ENCODE data around the gene NUTM2E. TPM values are rescaled to one million over a fixed set of nuclear protein-coding genes. Genes with fewer than 3 reads are reported as not detected.
"Not testable (repeated sequence)": the region's sequence is repeated elsewhere in the genome, so short reads cannot be mapped to it uniquely, and the experiment has no call there.

Gene NUTM2E
- total RNA-seq: not detected

- intact Hi-C loops (cut with DNase I): not testable (repeated sequence)
- peak; percentile 100 for ATAC-seq
- DNase-seq (ENCODE audit: low spot score): peak; percentile 82
Observed at GRCh38 chr10:79826496-79827215, at the start of gene NUTM2E. TSS of gene NUTM2E (plus strand) at chr10:79826739. CDS start at chr10:79841741, 15,002 bp downstream.

- intact Hi-C loops (cut with DNase I); DNase-seq (ENCODE audit: low spot score); ATAC-seq: not testable (repeated sequence)
Observed at GRCh38 chr10:79777997-79778396, 48.5 kb upstream of the NUTM2E start.

- intact Hi-C loops (cut with DNase I): not testable (repeated sequence)
- DNase-seq (ENCODE audit: low spot score): peak; percentile 84
- ATAC-seq: peak; percentile 96
Observed at GRCh38 chr10:79779310-79779938, 47.1 kb upstream of the NUTM2E start.

GRCh38 chr10:79779992-79780391, 46.5 kb upstream of the NUTM2E start:
- ATAC-seq: peak; percentile 21
- DNase-seq (ENCODE audit: low spot score); intact Hi-C loops (cut with DNase I): not testable (repeated sequence)

- DNase-seq (ENCODE audit: low spot score); ATAC-seq; intact Hi-C loops (cut with DNase I): not testable (repeated sequence)
Observed at GRCh38 chr10:79781584-79781983, 45.0 kb upstream of the NUTM2E start.

GRCh38 chr10:79787455-79787952, 39.0 kb upstream of the NUTM2E start:
- DNase-seq (ENCODE audit: low spot score); ATAC-seq; intact Hi-C loops (cut with DNase I): not testable (repeated sequence)

- ATAC-seq; intact Hi-C loops (cut with DNase I); DNase-seq (ENCODE audit: low spot score): not testable (repeated sequence)
Observed at GRCh38 chr10:79789351-79789750, 37.2 kb upstream of the NUTM2E start.

- ATAC-seq; DNase-seq (ENCODE audit: low spot score); intact Hi-C loops (cut with DNase I): not testable (repeated sequence)
Observed at GRCh38 chr10:79791906-79792517, 34.5 kb upstream of the NUTM2E start.

- DNase-seq (ENCODE audit: low spot score); ATAC-seq; intact Hi-C loops (cut with DNase I): not testable (repeated sequence)
Observed at GRCh38 chr10:79799337-79799736, 27.2 kb upstream of the NUTM2E start.

- intact Hi-C loops (cut with DNase I); ATAC-seq; DNase-seq (ENCODE audit: low spot score): not testable (repeated sequence)
Observed at GRCh38 chr10:79805857-79806256, 20.7 kb upstream of the NUTM2E start.

GRCh38 chr10:79811895-79812294, 14.6 kb upstream of the NUTM2E start:
- DNase-seq (ENCODE audit: low spot score); ATAC-seq; intact Hi-C loops (cut with DNase I): not testable (repeated sequence)

- DNase-seq (ENCODE audit: low spot score); ATAC-seq; intact Hi-C loops (cut with DNase I): not testable (repeated sequence)
Observed at GRCh38 chr10:79816290-79816689, 10.2 kb upstream of the NUTM2E start.

- DNase-seq (ENCODE audit: low spot score); intact Hi-C loops (cut with DNase I); ATAC-seq: not testable (repeated sequence)
Observed at GRCh38 chr10:79823387-79823786, 3.2 kb upstream of the NUTM2E start.

GRCh38 chr10:79825587-79826011, 940 bp upstream of the NUTM2E start:
- intact Hi-C loops (cut with DNase I): not testable (repeated sequence)
- DNase-seq (ENCODE audit: low spot score) (peak; percentile 59), ATAC-seq (peak; percentile 5)

- ATAC-seq; intact Hi-C loops (cut with DNase I): not testable (repeated sequence)
- peak; percentile 56 for DNase-seq (ENCODE audit: low spot score)
Observed at GRCh38 chr10:79826131-79826495, 426 bp upstream of the NUTM2E start.

GRCh38 chr10:79833833-79834232, 7.3 kb downstream of the NUTM2E start:
- intact Hi-C loops (cut with DNase I); DNase-seq (ENCODE audit: low spot score); ATAC-seq: not testable (repeated sequence)

GRCh38 chr10:79835891-79836290, 9.4 kb downstream of the NUTM2E start:
- intact Hi-C loops (cut with DNase I); DNase-seq (ENCODE audit: low spot score); ATAC-seq: not testable (repeated sequence)

- DNase-seq (ENCODE audit: low spot score); ATAC-seq; intact Hi-C loops (cut with DNase I): not testable (repeated sequence)
Observed at GRCh38 chr10:79836891-79837290, 10.4 kb downstream of the NUTM2E start.

- DNase-seq (ENCODE audit: low spot score); intact Hi-C loops (cut with DNase I); ATAC-seq: not testable (repeated sequence)
Observed at GRCh38 chr10:79838441-79838840, 11.9 kb downstream of the NUTM2E start.

All from sciatic nerve (tissue), 2 donors.